Putamen (tissue), 1 donor: Measurements from ENCODE around the gene ABO.
"Not testable (repeated sequence)": the region's sequence is repeated elsewhere in the genome, so short reads cannot be mapped to it uniquely, and the experiment has no call there.

Source experiments
- DNase-seq: peaks from one replicate; pipeline ENCODE4 v3.0.0-alpha.2; 2016; ENCODE audit warnings: low spot score

The ABO gene

GRCh38 chr9:133275105-133276000 lies at the start of gene ABO:
ABO (minus strand) TSS chr9:133275201.
- no peak for DNase-seq

- no peak for DNase-seq
Measured at GRCh38 chr9:133323991-133324703, 49.1 kb upstream of the ABO start.

- DNase-seq, result no peak
Measured at GRCh38 chr9:133323211-133323610, 48.2 kb upstream of the ABO start.

GRCh38 chr9:133322701-133323100 lies 47.7 kb upstream of the ABO start:
- DNase-seq, result no peak

- DNase-seq, result no peak
Measured at GRCh38 chr9:133321411-133321935, 46.5 kb upstream of the ABO start.

GRCh38 chr9:133320421-133320881 lies 45.5 kb upstream of the ABO start:
- DNase-seq, result no peak

- not testable (repeated sequence) for DNase-seq
Measured at GRCh38 chr9:133317551-133317950, 42.5 kb upstream of the ABO start.

GRCh38 chr9:133315997-133316396 lies 41.0 kb upstream of the ABO start:
- DNase-seq, result no peak

- no peak for DNase-seq
Measured at GRCh38 chr9:133309608-133310007, 34.6 kb upstream of the ABO start.

- no peak for DNase-seq
Measured at GRCh38 chr9:133307301-133307700, 32.3 kb upstream of the ABO start.

- no peak for DNase-seq
Measured at GRCh38 chr9:133306242-133307204, 31.5 kb upstream of the ABO start.

GRCh38 chr9:133305731-133306130 lies 30.7 kb upstream of the ABO start:
- DNase-seq, result no peak

GRCh38 chr9:133304477-133305377 lies 29.7 kb upstream of the ABO start:
- DNase-seq, result no peak

GRCh38 chr9:133304158-133304470 lies 29.1 kb upstream of the ABO start:
- no peak for DNase-seq

GRCh38 chr9:133303266-133304157 lies 28.5 kb upstream of the ABO start:
- peak; percentile 9 for DNase-seq

GRCh38 chr9:133301253-133302230 lies 26.5 kb upstream of the ABO start:
- no peak for DNase-seq

- DNase-seq, result not testable (repeated sequence)
Measured at GRCh38 chr9:133299996-133300395, 25.0 kb upstream of the ABO start.

GRCh38 chr9:133294257-133294656 lies 19.3 kb upstream of the ABO start:
- DNase-seq, result no peak
